C4-2B (cell line): ENCODE results near the gene ACOT7.

Source experiments
- CTCF ChIP-seq: fragments of 450-650 bp; conservative IDR thresholded peaks from 2 replicates; pipeline ENCODE4 v1.5.1; 2017; ENCODE audit warnings: mild to moderate bottlenecking
- ZFX ChIP-seq: fragments of 450-650 bp; IDR thresholded peaks from 2 replicates; pipeline ENCODE4 v1.6.1; 2017

GRCh38 chr1:6276811-6277555 lies 116.6 kb downstream of the ACOT7 start:
- TF ChIP-seq CTCF (no peak), ZFX (no peak)
